Keratinocyte (primary cell): Measurements from ENCODE around the gene IL1RAPL2.

Source experiments
- EZH2 ChIP-seq: IDR thresholded peaks from one replicate; pipeline ENCODE4 v1.6.1; 2012; ENCODE audit warnings: inconsistent platforms, mild to moderate bottlenecking, low read length, moderate library complexity
- TF ChIP-seq, protein P1 (sequence below), 3 experiments: IDR thresholded peaks in 1 of 3; conservative IDR thresholded peaks in 1 of 3; optimal IDR thresholded peaks in 1 of 3; 2 replicates in 2 of 3; 3 replicates in 1 of 3; pipeline versions ENCODE3 to v1.5.1; 2011; ENCODE audit warnings: low read length in 3 of 3, mild to moderate bottlenecking in 3 of 3, moderate library complexity in 2 of 3, control low read depth in 1 of 3, inconsistent platforms in 1 of 3; ENCODE audit not compliant: insufficient read depth in 2 of 3; ENCODE audit errors: extremely low read depth in 1 of 3

DNA sequence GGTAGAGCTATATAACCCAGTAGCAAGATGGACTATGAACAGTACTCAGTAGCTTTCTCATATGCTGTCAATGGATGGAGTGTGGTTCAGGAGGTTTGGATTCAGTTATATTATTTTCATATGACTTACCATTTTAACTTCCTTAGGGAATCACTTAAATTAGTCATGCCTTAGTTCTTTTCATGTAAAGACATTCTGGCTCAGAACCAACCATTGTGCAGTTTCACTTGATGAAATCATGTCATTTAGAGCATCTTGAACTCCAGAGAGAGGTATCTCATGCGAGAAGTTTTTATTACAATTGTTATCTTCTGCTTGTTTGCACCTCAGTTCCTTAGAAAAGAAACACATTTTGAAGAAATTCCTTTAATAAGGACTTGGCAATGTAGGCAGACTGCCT lies 55.8 kb downstream of the IL1RAPL2 start:
- TF ChIP-seq, protein P1, sequence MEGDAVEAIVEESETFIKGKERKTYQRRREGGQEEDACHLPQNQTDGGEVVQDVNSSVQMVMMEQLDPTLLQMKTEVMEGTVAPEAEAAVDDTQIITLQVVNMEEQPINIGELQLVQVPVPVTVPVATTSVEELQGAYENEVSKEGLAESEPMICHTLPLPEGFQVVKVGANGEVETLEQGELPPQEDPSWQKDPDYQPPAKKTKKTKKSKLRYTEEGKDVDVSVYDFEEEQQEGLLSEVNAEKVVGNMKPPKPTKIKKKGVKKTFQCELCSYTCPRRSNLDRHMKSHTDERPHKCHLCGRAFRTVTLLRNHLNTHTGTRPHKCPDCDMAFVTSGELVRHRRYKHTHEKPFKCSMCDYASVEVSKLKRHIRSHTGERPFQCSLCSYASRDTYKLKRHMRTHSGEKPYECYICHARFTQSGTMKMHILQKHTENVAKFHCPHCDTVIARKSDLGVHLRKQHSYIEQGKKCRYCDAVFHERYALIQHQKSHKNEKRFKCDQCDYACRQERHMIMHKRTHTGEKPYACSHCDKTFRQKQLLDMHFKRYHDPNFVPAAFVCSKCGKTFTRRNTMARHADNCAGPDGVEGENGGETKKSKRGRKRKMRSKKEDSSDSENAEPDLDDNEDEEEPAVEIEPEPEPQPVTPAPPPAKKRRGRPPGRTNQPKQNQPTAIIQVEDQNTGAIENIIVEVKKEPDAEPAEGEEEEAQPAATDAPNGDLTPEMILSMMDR (optimal IDR thresholded peaks at IDR 0.05 in 1 of 3, IDR thresholded peaks at IDR 0.05 in 1 of 3, conservative IDR thresholded peaks at IDR 0.05 in 1 of 3; ENCODE audit: extremely low read depth in 1 of 3, insufficient read depth in 2 of 3, low read length in 3 of 3) = no peak
- no peak for TF ChIP-seq EZH2
